GM23248 (cell line): ENCODE measurements around the gene CCN2. TPM values are rescaled to one million over a fixed set of nuclear protein-coding genes. Genes with fewer than 3 reads are reported as not detected.

ENCODE experiments used
- DNase-seq: peaks from one replicate; pipeline ENCODE4 v3.0.0-alpha.2; 2015
- H2AFZ ChIP-seq: fragments of 200-600 bp; sonication (generic); 2 replicates; pipeline ENCODE4 v1.6.1; 2016; ENCODE audit warnings: antibody characterized with exemption
- H3F3A ChIP-seq: fragments of 200-600 bp; sonication (generic); 2 replicates; pipeline ENCODE4 v1.6.1; 2016; ENCODE audit warnings: mild to moderate bottlenecking, antibody characterized with exemption, mixed run types; ENCODE audit not compliant: insufficient read depth
- H3K27ac ChIP-seq: fragments of 200-600 bp; sonication (generic); 2 replicates; pipeline ENCODE4 v1.5.1; 2016; ENCODE audit warnings: mild to moderate bottlenecking
- H3K27me3 ChIP-seq: fragments of 200-600 bp; sonication (generic); replicated peaks from 2 replicates; pipeline ENCODE4 v1.6.1; 2016; ENCODE audit warnings: mild to moderate bottlenecking; ENCODE audit not compliant: insufficient read depth
- H3K36me3 ChIP-seq: fragments of 200-600 bp; sonication (generic); 2 replicates; pipeline ENCODE4 v1.6.1; 2016; ENCODE audit warnings: low read depth, mild to moderate bottlenecking
- H3K4me1 ChIP-seq: fragments of 200-600 bp; sonication (generic); 2 replicates; pipeline ENCODE4 v1.6.1; 2016; ENCODE audit warnings: mild to moderate bottlenecking; ENCODE audit not compliant: insufficient read depth
- H3K4me2 ChIP-seq: fragments of 200-600 bp; sonication (generic); one replicate; pipeline ENCODE4 v1.6.1; 2016; ENCODE audit warnings: mild to moderate bottlenecking; ENCODE audit not compliant: unreplicated experiment
- H3K4me3 ChIP-seq: fragments of 200-600 bp; sonication (generic); 2 replicates; pipeline ENCODE4 v1.5.1; 2016; ENCODE audit warnings: mild to moderate bottlenecking
- H3K79me2 ChIP-seq: fragments of 200-600 bp; sonication (generic); 2 replicates; pipeline ENCODE4 v1.6.1; 2016; ENCODE audit warnings: mild to moderate bottlenecking; ENCODE audit not compliant: insufficient read depth
- H3K9ac ChIP-seq: fragments of 200-600 bp; sonication (generic); 2 replicates; pipeline ENCODE4 v1.6.1; 2016; ENCODE audit warnings: mild to moderate bottlenecking
- H3K9me2 ChIP-seq: fragments of 200-600 bp; sonication (generic); 2 replicates; pipeline ENCODE4 v1.6.1; 2016; ENCODE audit warnings: mixed run types, mild to moderate bottlenecking, moderate library complexity; ENCODE audit not compliant: insufficient read depth
- H3K9me3 ChIP-seq: fragments of 200-600 bp; sonication (generic); one replicate; pipeline ENCODE4 v1.6.1; 2017; ENCODE audit warnings: low read depth
- H4K20me1 ChIP-seq: fragments of 200-600 bp; sonication (generic); 2 replicates; pipeline ENCODE4 v1.6.0; 2016; ENCODE audit not compliant: insufficient read depth
- EZH2 ChIP-seq: fragments of 200-600 bp; sonication (generic); IDR thresholded peaks from 2 replicates; pipeline ENCODE4 v1.6.1; 2018; ENCODE audit warnings: antibody characterized with exemption, mild to moderate bottlenecking; ENCODE audit not compliant: insufficient read depth, poor library complexity, severe bottlenecking
- EZH2phosphoT487 ChIP-seq: fragments of 200-600 bp; sonication (generic); IDR thresholded peaks from 2 replicates; pipeline ENCODE4 v1.6.1; 2018; ENCODE audit warnings: antibody characterized with exemption, moderate library complexity, mild to moderate bottlenecking, low read depth; ENCODE audit not compliant: insufficient read depth
- WGBS, 2 experiments: methylation state at CpG; one replicate each; pipeline ENCODE4 v1.1.6; 2015 to 2017; ENCODE audit warnings: low lambda C conversion rate in 2 of 2, low coverage in 1 of 2; ENCODE audit errors: missing lambda C conversion rate in 2 of 2; 5-methylcytosine and 5-hydroxymethylcytosine counted together
- in situ Hi-C: fragments of 300-500 bp; cut with MboI; formaldehyde crosslinking; loops from 2 replicates; pipeline ENCODE4 v1.15.0; 2020
- polyA plus RNA-seq: library from polyadenylated mRNA; unstranded; fragments of >200 nt; fragmentation: Nextera tagmentation; extraction: Ambion mirVana; gene quantifications from 2 replicates; pipeline ENCODE4 v1.2.1, GENCODE V29; 2016
- total RNA-seq: library from RNA; depleted of rRNA; stranded (reverse); fragments of >200 nt; shearing (Covaris generic); gene quantifications from 2 replicates; pipeline ENCODE4 v1.2.3, GENCODE V29; 2014

The CCN2 gene
- total and polyA plus RNA-seq, 2 experiments from 2014 or later, result 410 to 1,647 TPM

DNA sequence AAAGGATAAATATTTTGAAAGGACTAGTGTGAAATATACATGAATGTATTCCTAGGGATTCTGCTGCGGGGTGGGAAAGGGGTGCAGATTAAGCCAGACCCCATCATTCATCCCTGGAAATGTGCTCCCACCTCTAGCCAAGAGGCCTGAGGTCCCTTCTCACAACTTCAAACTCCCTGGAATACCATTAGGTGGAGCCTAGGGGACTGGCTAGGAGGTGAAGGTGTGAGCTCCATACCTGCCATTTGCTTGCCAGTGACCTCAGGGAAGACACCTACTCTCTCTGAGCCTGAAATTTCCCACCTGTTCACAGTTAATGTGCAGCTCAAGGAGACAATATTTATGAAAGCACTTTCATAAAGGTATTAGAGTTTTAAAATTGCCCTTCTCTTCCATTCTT, 4.7 kb upstream of the CCN2 start:
- H3K27ac ChIP-seq, result no peak overlapping the region
- TF ChIP-seq EZH2phosphoT487 (no peak), EZH2 (no peak)
- WGBS, 2 experiments, result 91 to 94% methylated on average over 1 of the region's 1 CpG

DNA sequence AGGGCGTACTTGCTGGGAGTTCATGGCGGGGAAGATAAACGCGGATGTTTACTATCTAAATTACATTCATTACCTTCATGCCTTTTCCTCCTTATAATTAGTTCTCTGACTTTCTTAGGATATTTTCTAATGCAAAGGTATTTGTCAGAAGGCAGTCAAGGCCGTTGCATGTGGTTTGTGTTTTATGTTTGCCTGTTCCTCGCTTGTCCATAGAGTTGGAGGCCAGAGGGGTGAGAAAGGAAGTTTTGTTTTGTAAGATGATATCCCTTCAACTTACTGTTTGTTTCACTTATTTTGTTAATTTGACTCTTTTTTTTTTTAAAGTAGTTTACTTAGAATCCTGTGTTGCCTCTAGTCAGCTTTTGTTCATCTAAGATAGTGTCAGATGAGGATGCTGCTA, 4.0 kb upstream of the CCN2 start:
- no peaks in the 10 kb centered on the region for H4K20me1 ChIP-seq
- 97 to 98% methylated on average over 6 of the region's 6 CpGs for WGBS, 2 experiments
- H3K27me3 ChIP-seq, result no peaks in the 10 kb centered on the region
- H3K9ac ChIP-seq, result no peak overlapping the region
- H3K9me3 ChIP-seq, result no peaks in the 10 kb centered on the region
- H3F3A ChIP-seq, result peaks cover 20% of the 10 kb centered on the region
- no peak for DNase-seq
- H3K27ac ChIP-seq, result no peak overlapping the region
- TF ChIP-seq EZH2 (no peak), EZH2phosphoT487 (no peak)
- peaks cover 34% of the 10 kb centered on the region for H3K4me1 ChIP-seq
- in situ Hi-C loops, result loop anchor here (25.0 kb wide), 2 partner anchors 182 to 257 kb away; no protein-coding TSS in a partner anchor
- no peak overlapping the region for H3K4me2 ChIP-seq
- H2AFZ ChIP-seq, result no peak overlapping the region
- no peaks in the 10 kb centered on the region for H3K9me2 ChIP-seq
- no peak overlapping the region for H3K4me3 ChIP-seq
- peaks cover 3% of the 10 kb centered on the region; the same call in 1 of the 2 replicates for H3K79me2 ChIP-seq
- H3K36me3 ChIP-seq, result no peaks in the 10 kb centered on the region

More for the DNA sequence above, 4.7 kb upstream of the CCN2 start:
- no peak overlapping the region for H3K4me2 ChIP-seq
- H3K9me2 ChIP-seq, result no peaks in the 10 kb centered on the region
- H3K9ac ChIP-seq, result no peak overlapping the region
- H3K27me3 ChIP-seq, result no peaks in the 10 kb centered on the region
- H4K20me1 ChIP-seq, result no peaks in the 10 kb centered on the region
- no peaks in the 10 kb centered on the region for H3K9me3 ChIP-seq
- peaks cover 39% of the 10 kb centered on the region for H3K4me1 ChIP-seq
- no peak overlapping the region for H3K4me3 ChIP-seq
- H2AFZ ChIP-seq, result no peak overlapping the region
- in situ Hi-C loops, result loop anchor here (25.0 kb wide), 2 partner anchors 181 to 256 kb away; no protein-coding TSS in a partner anchor
- no peak for DNase-seq
- no peaks in the 10 kb centered on the region for H3K79me2 ChIP-seq
- H3K36me3 ChIP-seq, result no peaks in the 10 kb centered on the region
- peaks cover 18% of the 10 kb centered on the region for H3F3A ChIP-seq

DNA sequence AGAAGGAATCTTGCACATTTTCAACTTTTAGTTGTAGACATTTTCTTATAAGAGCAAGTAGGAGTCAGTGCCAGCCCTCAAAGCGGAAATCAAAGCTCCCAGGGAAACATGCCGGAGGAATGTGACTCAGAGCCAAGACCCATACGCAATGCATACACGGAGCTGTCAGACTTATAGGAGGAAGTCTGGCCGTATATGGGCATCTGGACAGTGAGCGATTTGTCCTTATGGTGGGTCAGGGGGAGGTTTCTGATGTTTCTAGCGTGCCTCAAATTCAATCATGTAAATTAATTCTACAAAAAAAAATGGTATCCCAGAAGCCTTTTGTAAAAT, 3.6 kb upstream of the CCN2 start:
- peaks cover 24% of the 10 kb centered on the region for H3F3A ChIP-seq
- H3K27me3 ChIP-seq, result no peaks in the 10 kb centered on the region
- no peaks in the 10 kb centered on the region for H3K9me3 ChIP-seq
- peak overlapping the region; percentile 23; the same call in 1 of the 2 replicates for H3K27ac ChIP-seq
- no peaks in the 10 kb centered on the region for H4K20me1 ChIP-seq
- no peaks in the 10 kb centered on the region for H3K9me2 ChIP-seq
- H3K36me3 ChIP-seq, result no peaks in the 10 kb centered on the region
- no peak overlapping the region for H3K4me2 ChIP-seq
- in situ Hi-C loops, result loop anchor here (25.0 kb wide), 2 partner anchors 183 to 258 kb away; no protein-coding TSS in a partner anchor
- H3K79me2 ChIP-seq, result peaks cover 6% of the 10 kb centered on the region; the same call in 1 of the 2 replicates
- H3K4me3 ChIP-seq, result no peak overlapping the region
- WGBS, 2 experiments, result 84 to 85% methylated on average over 7 of the region's 7 CpGs
- no peak for TF ChIP-seq EZH2
- no peak for TF ChIP-seq EZH2phosphoT487
- peaks cover 34% of the 10 kb centered on the region for H3K4me1 ChIP-seq
- DNase-seq, result peak; percentile 31
- H3K9ac ChIP-seq, result no peak overlapping the region
- H2AFZ ChIP-seq, result peak overlapping the region; percentile 23; the same call in 1 of the 2 replicates

DNA sequence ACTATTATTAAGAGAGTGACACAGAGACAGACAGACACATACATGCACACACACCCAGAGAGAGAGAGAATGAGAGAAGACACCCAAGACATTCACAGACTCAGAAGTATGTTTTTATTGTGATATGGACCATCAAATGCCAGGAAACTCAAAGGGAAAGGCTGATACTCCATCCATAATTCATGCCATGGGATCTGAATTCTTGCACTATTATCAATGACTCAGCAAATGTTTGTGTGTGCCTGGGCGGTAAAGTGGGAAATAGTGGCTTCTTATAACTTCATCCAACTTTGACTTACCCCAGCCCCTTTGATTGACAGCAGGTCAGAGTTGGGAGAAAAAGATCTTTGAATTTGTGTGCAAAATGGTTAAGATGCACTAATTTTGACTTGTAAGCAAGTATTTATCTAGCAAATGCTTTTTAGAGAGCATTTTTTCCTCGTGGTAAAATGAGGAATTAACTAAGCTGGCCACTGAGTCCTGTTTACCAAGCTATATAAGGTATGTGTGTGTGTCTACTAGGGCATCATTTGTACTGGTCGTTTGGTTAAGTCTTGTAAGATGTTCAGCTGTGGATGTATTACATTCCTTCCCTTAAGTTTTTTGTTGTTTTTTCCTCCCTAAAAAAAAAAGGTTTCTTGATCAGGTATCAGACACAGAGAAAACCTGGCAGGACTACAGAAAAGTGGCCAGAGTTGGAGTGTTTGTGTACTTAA, 3.0 kb upstream of the CCN2 start:
- Histone ChIP-seq H4K20me1 (no peaks in the 10 kb centered on the region; the same call in 1 of the 2 replicates), H3K4me3 (no peak overlapping the region), H3K4me1 (peaks cover 34% of the 10 kb centered on the region), H2AFZ (peak overlapping the region; percentile 23), H3K9me2 (no peaks in the 10 kb centered on the region), H3F3A (peaks cover 29% of the 10 kb centered on the region), H3K27me3 (no peaks in the 10 kb centered on the region), H3K9me3 (no peaks in the 10 kb centered on the region), H3K4me2 (peak overlapping the region; percentile 38), H3K27ac (peak overlapping the region; percentile 23; the same call in 1 of the 2 replicates), H3K36me3 (peaks cover 4% of the 10 kb centered on the region), H3K9ac (no peak overlapping the region), H3K79me2 (peaks cover 10% of the 10 kb centered on the region; the same call in 1 of the 2 replicates)
- TF ChIP-seq EZH2phosphoT487 (no peak), EZH2 (no peak)
- peak; percentile 22 for DNase-seq
- WGBS, 2 experiments, result 19 to 22% methylated on average over 3 of the region's 3 CpGs
- in situ Hi-C loops, result loop anchor here (25.0 kb wide), 2 partner anchors 183 to 258 kb away; no protein-coding TSS in a partner anchor
